Activated CD4-positive, alpha-beta T cell treated with anti-CD3 and anti-CD28 coated beads, Interleukin-2, amount 10 ng/mL, durations not matched to agents 7 days and 5 days (primary cell): ENCODE data around the gene FRMPD2. TPM values are rescaled to one million over a fixed set of nuclear protein-coding genes. Genes with fewer than 3 reads are reported as not detected.
"Not testable (repeated sequence)": the region's sequence is repeated elsewhere in the genome, so short reads cannot be mapped to it uniquely, and the experiment has no call there.

Experiments
- CTCF ChIA-PET: fragments of 350-600 bp; sonication (Branson Sonifier 250); formaldehyde crosslinking; loops from one replicate; lab custom pipeline; 2021; ENCODE audit warnings: antibody characterized with exemption; lab: Charles Lee
- POLR2A ChIA-PET: fragments of 350-600 bp; sonication (Branson Sonifier 250); formaldehyde crosslinking; loops from one replicate; lab custom pipeline; 2021; ENCODE audit warnings: antibody characterized with exemption; lab: Charles Lee
- DNase-seq: peaks from one replicate; pipeline ENCODE4 v3.0.0-alpha.2; 2020
- H3K27ac Mint-ChIP-seq: one replicate; pipeline ENCODE4 v1.8.0; 2021; ENCODE audit warnings: mild to moderate bottlenecking, moderate library complexity, mixed read lengths
- H3K27me3 Mint-ChIP-seq: one replicate; pipeline ENCODE4 v1.8.0; 2021; ENCODE audit warnings: mixed read lengths
- H3K36me3 Mint-ChIP-seq: one replicate; pipeline ENCODE4 v1.8.0; 2021; ENCODE audit warnings: low read depth, mixed read lengths
- H3K4me1 Mint-ChIP-seq: one replicate; pipeline ENCODE4 v1.8.0; 2021; ENCODE audit warnings: mixed read lengths
- H3K4me3 Mint-ChIP-seq: one replicate; pipeline ENCODE4 v1.8.0; 2021; ENCODE audit warnings: mild to moderate bottlenecking, moderate library complexity, mixed read lengths
- H3K9me3 Mint-ChIP-seq: one replicate; pipeline ENCODE4 v1.8.0; 2021; ENCODE audit warnings: mixed read lengths
- total RNA-seq, 2 experiments: library from RNA; stranded (reverse); gene quantifications; one replicate each; pipeline ENCODE4 v1.2.3, GENCODE V29; 2021

The FRMPD2 gene
- total RNA-seq, 2 experiments from 2014 or later = not detected

- CTCF ChIA-PET, H3K9me3 Mint-ChIP-seq, H3K4me1 Mint-ChIP-seq, POLR2A ChIA-PET, H3K27me3 Mint-ChIP-seq, H3K27ac Mint-ChIP-seq, DNase-seq, H3K4me3 Mint-ChIP-seq, H3K36me3 Mint-ChIP-seq: not testable (repeated sequence)
Measured at GRCh38 chr10:48143721-48144642, 130.5 kb downstream of the FRMPD2 start.

DNA sequence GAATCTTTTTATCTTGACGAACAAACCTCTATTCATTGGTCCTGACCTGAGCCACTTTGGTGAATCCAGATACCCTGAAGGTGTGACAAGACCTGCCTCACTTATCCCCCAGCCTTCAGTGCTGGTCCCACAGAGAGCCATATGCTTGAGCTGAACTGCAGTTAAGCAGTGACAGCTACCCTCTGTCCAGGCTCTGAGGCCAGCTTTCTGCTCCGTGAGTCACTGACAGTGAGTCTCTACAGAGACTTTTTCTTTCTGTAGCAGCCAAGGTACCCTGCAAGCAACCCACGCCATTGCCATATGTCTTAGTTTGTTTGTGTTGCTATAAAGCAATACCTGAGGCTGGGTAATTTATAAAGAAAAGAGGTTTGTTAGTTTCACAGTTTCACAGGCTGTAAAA lies 133.5 kb downstream of the FRMPD2 start:
- H3K4me3 Mint-ChIP-seq, H3K27ac Mint-ChIP-seq, H3K4me1 Mint-ChIP-seq, DNase-seq, CTCF ChIA-PET, H3K36me3 Mint-ChIP-seq, H3K9me3 Mint-ChIP-seq, POLR2A ChIA-PET, H3K27me3 Mint-ChIP-seq: not testable (repeated sequence)

DNA sequence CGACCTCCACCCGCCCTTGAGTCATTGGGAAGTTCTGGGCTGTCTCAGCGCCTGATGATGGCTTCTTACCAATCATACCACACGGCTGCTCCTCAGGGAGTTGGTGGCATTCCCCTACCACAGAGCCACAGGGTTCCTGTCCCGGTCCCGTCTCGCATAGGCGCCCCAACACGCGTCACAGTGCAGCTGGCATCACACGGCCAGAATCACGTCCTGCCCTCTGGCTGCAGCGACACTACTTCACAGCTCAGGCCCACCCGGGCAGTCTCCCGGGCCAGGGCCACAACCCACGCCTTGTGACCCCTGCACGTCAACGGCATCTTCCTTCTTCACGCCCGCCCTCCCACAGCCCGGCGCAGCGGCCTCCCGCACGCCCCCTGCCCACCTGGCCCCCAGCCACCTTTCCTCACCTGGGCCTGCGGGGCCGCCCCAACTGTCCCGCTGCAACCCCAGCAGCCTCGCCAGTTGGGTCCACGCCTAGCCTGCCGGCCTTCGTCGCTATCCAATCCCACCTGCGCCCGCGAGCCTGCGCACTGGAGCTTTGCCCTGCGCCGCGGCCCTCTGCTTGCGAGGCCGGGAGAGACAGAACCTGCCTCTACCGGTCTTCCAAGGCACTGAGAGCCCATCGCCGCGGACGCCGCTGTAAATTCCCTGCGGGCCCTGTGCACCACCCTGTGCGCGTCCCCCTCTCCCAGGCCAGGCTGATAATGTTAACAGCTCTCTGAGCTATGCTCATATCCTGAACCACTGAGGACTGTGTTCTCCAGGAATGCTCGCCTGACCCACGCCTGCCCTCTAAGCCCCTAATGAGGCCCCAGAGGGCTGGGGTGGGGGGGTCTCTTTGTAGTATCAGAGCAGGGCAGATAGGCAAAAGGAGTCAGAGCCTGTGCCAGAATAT lies 134.3 kb downstream of the FRMPD2 start:
- DNase-seq, H3K4me3 Mint-ChIP-seq, H3K27ac Mint-ChIP-seq, CTCF ChIA-PET, POLR2A ChIA-PET, H3K27me3 Mint-ChIP-seq, H3K4me1 Mint-ChIP-seq, H3K36me3 Mint-ChIP-seq, H3K9me3 Mint-ChIP-seq: not testable (repeated sequence)

DNA sequence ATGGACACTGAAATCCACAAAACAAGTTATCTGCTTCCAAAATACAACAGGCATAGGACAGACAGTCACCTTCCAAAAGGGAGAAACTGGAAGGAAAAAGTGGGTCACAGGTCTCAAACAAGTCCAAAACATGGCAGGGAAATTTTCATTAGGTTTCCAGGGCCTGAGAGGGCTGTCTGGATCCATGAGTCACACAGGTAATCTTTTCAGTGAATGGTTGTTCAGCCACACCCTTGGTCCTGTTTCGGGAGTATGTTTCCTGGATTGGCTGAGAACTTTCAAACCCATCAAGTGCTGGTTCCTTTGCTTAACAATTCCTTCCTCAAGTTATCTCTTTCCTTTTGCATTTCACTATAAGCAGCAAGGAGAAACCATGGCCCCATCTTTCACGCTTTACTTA lies 145.5 kb downstream of the FRMPD2 start:
- POLR2A ChIA-PET, DNase-seq, H3K9me3 Mint-ChIP-seq, H3K4me3 Mint-ChIP-seq, CTCF ChIA-PET, H3K27ac Mint-ChIP-seq, H3K27me3 Mint-ChIP-seq, H3K36me3 Mint-ChIP-seq, H3K4me1 Mint-ChIP-seq: not testable (repeated sequence)

DNA sequence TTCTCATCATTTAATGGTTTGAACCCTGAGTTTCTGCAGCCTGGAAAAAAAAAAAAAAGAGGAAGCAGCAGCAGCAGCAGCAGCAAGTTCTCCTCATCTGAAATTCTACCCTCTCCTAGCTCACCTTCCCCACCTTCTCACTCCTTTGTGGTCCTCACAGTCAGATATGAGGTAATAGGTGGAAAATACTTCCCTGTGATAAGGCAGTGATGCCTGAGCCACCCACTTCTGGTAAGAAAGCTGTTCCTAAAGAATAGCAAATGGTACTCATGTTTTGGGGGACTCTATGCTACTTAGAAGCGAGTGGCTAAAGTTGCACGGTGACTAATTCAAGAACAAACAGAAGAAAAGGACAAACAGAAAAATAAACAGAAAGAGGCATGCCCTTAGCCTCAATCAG lies 148.2 kb downstream of the FRMPD2 start:
- H3K4me1 Mint-ChIP-seq, POLR2A ChIA-PET, DNase-seq, H3K36me3 Mint-ChIP-seq, H3K27ac Mint-ChIP-seq, H3K4me3 Mint-ChIP-seq, CTCF ChIA-PET, H3K9me3 Mint-ChIP-seq, H3K27me3 Mint-ChIP-seq: not testable (repeated sequence)

DNA sequence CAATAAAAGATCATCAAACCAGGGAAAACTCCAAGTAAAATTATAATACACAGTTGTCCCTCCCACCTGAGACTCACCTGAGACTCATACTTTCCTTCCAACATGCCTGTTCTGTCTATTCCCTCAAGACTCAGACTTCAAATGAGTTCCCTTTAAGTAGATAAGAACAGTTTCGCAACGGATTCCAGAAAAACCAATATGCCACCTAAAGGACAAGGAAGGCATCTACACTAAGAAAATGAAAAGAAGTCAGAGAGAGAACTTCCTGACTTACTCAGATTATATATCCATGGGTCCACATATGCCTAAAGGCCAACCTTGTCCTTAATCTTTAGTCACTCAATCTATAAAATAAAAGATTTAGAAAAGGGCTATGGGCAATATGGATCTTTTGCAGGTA lies 148.9 kb downstream of the FRMPD2 start:
- H3K27me3 Mint-ChIP-seq, DNase-seq, H3K4me1 Mint-ChIP-seq, CTCF ChIA-PET, H3K36me3 Mint-ChIP-seq, POLR2A ChIA-PET, H3K9me3 Mint-ChIP-seq, H3K27ac Mint-ChIP-seq, H3K4me3 Mint-ChIP-seq: not testable (repeated sequence)

DNA sequence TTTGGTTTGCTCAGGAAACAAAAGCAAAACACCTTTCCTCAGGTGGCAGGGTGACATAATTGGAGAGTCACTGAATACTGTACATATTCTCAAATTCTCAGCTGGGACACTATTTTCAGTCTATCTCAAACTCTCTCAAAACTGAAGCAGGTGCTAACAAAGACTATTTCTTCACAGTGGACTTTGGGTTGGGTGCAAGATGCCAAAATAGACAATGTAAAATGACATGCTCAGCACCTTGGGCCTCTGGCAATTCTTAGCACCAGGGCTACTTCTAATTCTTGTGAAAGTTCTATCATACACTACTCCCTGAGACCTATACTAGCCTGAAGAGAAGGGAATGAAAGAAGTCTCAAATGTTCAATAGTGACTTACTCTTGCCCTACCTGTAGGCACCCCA lies 151.9 kb downstream of the FRMPD2 start:
- POLR2A ChIA-PET, H3K9me3 Mint-ChIP-seq, DNase-seq, CTCF ChIA-PET, H3K36me3 Mint-ChIP-seq, H3K27me3 Mint-ChIP-seq, H3K4me3 Mint-ChIP-seq, H3K4me1 Mint-ChIP-seq, H3K27ac Mint-ChIP-seq: not testable (repeated sequence)

- POLR2A ChIA-PET, H3K36me3 Mint-ChIP-seq, H3K9me3 Mint-ChIP-seq, H3K4me1 Mint-ChIP-seq, H3K27ac Mint-ChIP-seq, DNase-seq, H3K4me3 Mint-ChIP-seq, H3K27me3 Mint-ChIP-seq, CTCF ChIA-PET: not testable (repeated sequence)
Measured at GRCh38 chr10:48110277-48110676, 164.2 kb downstream of the FRMPD2 start.

Other genes starting within 250 kb of the FRMPD2 start
- gene MAPK8, start 32.0 kb upstream of the FRMPD2 start, total RNA-seq = 10 to 100 TPM; 30.5 to 32.3 TPM